HCT116 (cell line): ENCODE results near the gene SNAPC2. TPM values are rescaled to one million over a fixed set of nuclear protein-coding genes. Genes with fewer than 3 reads are reported as not detected.

Experiments
- ATAC-seq: fragments of 200-7000 bp; cut with Tn5 transposase; 2 replicates; pipeline ENCODE4 v1.9.1; 2020; ENCODE audit warnings: mild to moderate bottlenecking, moderate library complexity
- BruUV-seq: library from RNA; stranded (reverse); fragments of 400-500 nt; replicated peaks from 2 replicates; lab custom pipeline; 2021; lab: Mats Ljungman, UMichigan
- CTCF ChIA-PET: fragments of 300-600 bp; sonication (Branson Sonifier 250); formaldehyde crosslinking; loops from one replicate; lab custom pipeline; 2021; ENCODE audit warnings: antibody characterized with exemption; lab: Charles Lee
- POLR2A ChIA-PET: fragments of 300-600, 350-600 bp; sonication (Branson Sonifier 250); formaldehyde crosslinking; loops from one replicate; lab custom pipeline; 2021; ENCODE audit warnings: antibody characterized with exemption; lab: Charles Lee
- RAD21 ChIA-PET, 2 experiments: fragments of 300-600 bp; sonication (Branson Sonifier 250); formaldehyde crosslinking; loops; one replicate each; lab custom pipeline; 2023; ENCODE audit warnings: low total read pairs in 2 of 2; ENCODE audit not compliant: uncharacterized antibody in 2 of 2, unreplicated experiment in 2 of 2, low non-redundant PET in 1 of 2; lab: Charles Lee
- DNase-seq: peaks from one replicate; pipeline ENCODE4 v3.0.0-alpha.2; 2010; ENCODE audit warnings: low read depth, low spot score
- H2AFZ ChIP-seq: fragments of 200-600 bp; shearing (Covaris generic), sonication (generic); 2 replicates; pipeline ENCODE4 v1.6.1; 2017; ENCODE audit warnings: low read depth, mixed run types, mixed read lengths, antibody characterized with exemption, low read length; ENCODE audit not compliant: poor library complexity, severe bottlenecking
- H3K27ac ChIP-seq: 2 replicates; pipeline ENCODE4 v1.5.1; 2012; ENCODE audit warnings: low read depth, low read length
- H3K27me3 ChIP-seq: fragments of 200-600 bp; sonication (generic); 2 replicates; pipeline ENCODE4 v1.6.1; 2016; ENCODE audit warnings: mixed run types, low read length, mixed read lengths; ENCODE audit not compliant: insufficient read depth
- H3K36me3 ChIP-seq, 2 experiments: fragments of 200-500 bp in 1 of 2; fragments of 200-600 bp in 1 of 2; sonication (Bioruptor generic) in 1 of 2; sonication (generic) in 1 of 2; 2 replicates each; pipeline versions ENCODE4 v1.5.1 to v1.6.1; 2014 to 2016; ENCODE audit warnings: low read length in 2 of 2, inconsistent platforms in 1 of 2, mixed read lengths in 1 of 2, mixed run types in 1 of 2; ENCODE audit not compliant: insufficient read depth in 2 of 2, control insufficient read depth in 1 of 2
- H3K4me1 ChIP-seq, 2 experiments: fragments of 200-600 bp in 1 of 2; sonication (generic) in 1 of 2; 2 replicates each; pipeline versions ENCODE4 v1.5.1 to v1.6.1; 2012 to 2017; ENCODE audit warnings: low read length in 2 of 2, inconsistent platforms in 1 of 2, mild to moderate bottlenecking in 1 of 2, mixed read lengths in 1 of 2, mixed run types in 1 of 2, moderate library complexity in 1 of 2; ENCODE audit not compliant: insufficient read depth in 2 of 2, control insufficient read depth in 1 of 2
- H3K4me2 ChIP-seq: fragments of 200-600 bp; sonication (generic); 2 replicates; pipeline ENCODE4 v1.6.1; 2017; ENCODE audit warnings: mixed run types, low read length, mixed read lengths
- H3K4me3 ChIP-seq, 2 experiments: fragments of 200-600 bp in 1 of 2; sonication (generic) in 1 of 2; replicated peaks in 1 of 2; 2 replicates each; pipeline ENCODE4 v1.5.1; 2011 to 2016; ENCODE audit warnings: low read length in 2 of 2, control low read depth in 1 of 2, low read depth in 1 of 2, mild to moderate bottlenecking in 1 of 2, mixed read lengths in 1 of 2, mixed run types in 1 of 2
- H3K79me2 ChIP-seq: fragments of 200-600 bp; sonication (generic); 2 replicates; pipeline ENCODE4 v1.6.1; 2017; ENCODE audit warnings: mild to moderate bottlenecking, mixed run types, low read length, moderate library complexity, mixed read lengths; ENCODE audit not compliant: insufficient read depth
- H3K9ac ChIP-seq: fragments of 200-600 bp; sonication (generic); 2 replicates; pipeline ENCODE4 v1.6.1; 2016; ENCODE audit warnings: low read length, mixed read lengths
- H3K9me2 ChIP-seq: fragments of 200-600 bp; sonication (generic), shearing (Covaris generic); 2 replicates; pipeline ENCODE4 v1.6.1; 2017; ENCODE audit warnings: mixed run types, mild to moderate bottlenecking, moderate library complexity; ENCODE audit not compliant: insufficient read depth
- H3K9me3 ChIP-seq, 2 experiments: fragments of 200-500 bp in 1 of 2; fragments of 200-600 bp in 1 of 2; sonication (Bioruptor generic) in 1 of 2; sonication (generic) in 1 of 2; 2 replicates each; pipeline ENCODE4 v1.6.1; 2014 to 2017; ENCODE audit warnings: low read length in 2 of 2, mixed read lengths in 2 of 2, inconsistent platforms in 1 of 2, low read depth in 1 of 2, mild to moderate bottlenecking in 1 of 2, mixed run types in 1 of 2, moderate library complexity in 1 of 2; ENCODE audit not compliant: control insufficient read depth in 1 of 2, insufficient read depth in 1 of 2
- H4K20me1 ChIP-seq: fragments of 200-600 bp; sonication (generic), shearing (Covaris generic); 2 replicates; pipeline ENCODE4 v1.6.1; 2017; ENCODE audit warnings: mixed run types, mild to moderate bottlenecking, moderate library complexity; ENCODE audit not compliant: insufficient read depth
- CEBPB ChIP-seq: IDR thresholded peaks from 2 replicates; pipeline ENCODE4 v1.6.1; 2012; ENCODE audit warnings: low read depth
- EGR1 ChIP-seq: IDR thresholded peaks from 2 replicates; pipeline ENCODE4 v1.6.1; 2012; ENCODE audit warnings: low read depth
- ELF1 ChIP-seq: IDR thresholded peaks from 2 replicates; pipeline ENCODE4 v1.6.1; 2012; ENCODE audit warnings: low read depth, borderline replicate concordance
- EZH2 ChIP-seq: fragments of 200-600 bp; sonication (generic); IDR thresholded peaks from 2 replicates; pipeline ENCODE4 v1.6.1; 2017; ENCODE audit warnings: antibody characterized with exemption, mixed run types
- EZH2phosphoT487 ChIP-seq: fragments of 200-600 bp; IDR thresholded peaks from 2 replicates; pipeline ENCODE4 v1.6.1; 2018; ENCODE audit warnings: antibody characterized with exemption, borderline replicate concordance
- JUND ChIP-seq: IDR thresholded peaks from 2 replicates; pipeline ENCODE4 v1.6.1; 2012
- POLR2A ChIP-seq: IDR thresholded peaks from 2 replicates; pipeline ENCODE4 v1.7.0; 2011; ENCODE audit warnings: borderline replicate concordance; ENCODE audit not compliant: insufficient read depth, insufficient read length; ENCODE audit errors: extremely low read depth
- POLR2AphosphoS5 ChIP-seq: IDR thresholded peaks from 2 replicates; pipeline ENCODE4 v1.6.1; 2011; ENCODE audit warnings: mild to moderate bottlenecking, low read depth, low read length, moderate library complexity
- SIN3A ChIP-seq: IDR thresholded peaks from 2 replicates; pipeline ENCODE4 v1.6.1; 2012; ENCODE audit warnings: low read depth
- SP1 ChIP-seq: IDR thresholded peaks from 2 replicates; pipeline ENCODE4 v1.6.1; 2012; ENCODE audit warnings: low read depth
- TCF7L2 ChIP-seq: IDR thresholded peaks from 2 replicates; pipeline ENCODE4 v1.7.0; 2011; ENCODE audit warnings: borderline replicate concordance, inconsistent platforms; ENCODE audit not compliant: insufficient read depth, insufficient read length; ENCODE audit errors: extremely low read depth
- ZFX ChIP-seq: fragments of 450-650 bp; IDR thresholded peaks from 2 replicates; pipeline ENCODE4 v1.6.1; 2017
- ZNF274 ChIP-seq: fragments of 200-500 bp; sonication (Bioruptor generic); IDR thresholded peaks from 2 replicates; pipeline ENCODE4 v1.6.1; 2014; ENCODE audit warnings: mild to moderate bottlenecking, low read depth, low read length, inconsistent platforms
- intact Hi-C: fragments of 100-400 bp; cut with micrococcal nuclease; formaldehyde crosslinking; loops from 2 replicates; pipeline ENCODE4 v1.10.0; 2022
- total RNA-seq: library from RNA; stranded (reverse); gene quantifications from one replicate; pipeline ENCODE4 v1.2.1, GENCODE V29; 2021; ENCODE audit not compliant: unreplicated experiment
- TF ChIP-seq, protein P1 (sequence below): IDR thresholded peaks from 2 replicates; pipeline ENCODE4 v1.6.1; 2011; ENCODE audit warnings: mild to moderate bottlenecking, low read length, moderate library complexity; ENCODE audit not compliant: insufficient replicate concordance; ENCODE audit errors: extremely low read depth
- TF ChIP-seq, protein P2 (sequence below): IDR thresholded peaks from 2 replicates; pipeline ENCODE4 v1.6.1; 2012; ENCODE audit warnings: low read depth
- TF ChIP-seq, protein P3 (sequence below): IDR thresholded peaks from 2 replicates; pipeline ENCODE4 v1.6.1; 2012
- TF ChIP-seq, protein P4 (sequence below), 3 experiments: fragments of 200-600 bp in 1 of 3; sonication (generic) in 1 of 3; IDR thresholded peaks in 2 of 3; conservative IDR thresholded peaks in 1 of 3; 2 replicates each; pipeline ENCODE4 v1.5.1; 2012 to 2017; ENCODE audit warnings: low read depth in 2 of 3, low read length in 2 of 3, antibody characterized with exemption in 1 of 3, borderline replicate concordance in 1 of 3, control low read depth in 1 of 3, mild to moderate bottlenecking in 1 of 3, mixed read lengths in 1 of 3, mixed run types in 1 of 3, moderate library complexity in 1 of 3; ENCODE audit not compliant: insufficient read depth in 1 of 3

SNAPC2 gene
- total RNA-seq, 1 experiment from 2014 or later = 42.9 TPM

DNA sequence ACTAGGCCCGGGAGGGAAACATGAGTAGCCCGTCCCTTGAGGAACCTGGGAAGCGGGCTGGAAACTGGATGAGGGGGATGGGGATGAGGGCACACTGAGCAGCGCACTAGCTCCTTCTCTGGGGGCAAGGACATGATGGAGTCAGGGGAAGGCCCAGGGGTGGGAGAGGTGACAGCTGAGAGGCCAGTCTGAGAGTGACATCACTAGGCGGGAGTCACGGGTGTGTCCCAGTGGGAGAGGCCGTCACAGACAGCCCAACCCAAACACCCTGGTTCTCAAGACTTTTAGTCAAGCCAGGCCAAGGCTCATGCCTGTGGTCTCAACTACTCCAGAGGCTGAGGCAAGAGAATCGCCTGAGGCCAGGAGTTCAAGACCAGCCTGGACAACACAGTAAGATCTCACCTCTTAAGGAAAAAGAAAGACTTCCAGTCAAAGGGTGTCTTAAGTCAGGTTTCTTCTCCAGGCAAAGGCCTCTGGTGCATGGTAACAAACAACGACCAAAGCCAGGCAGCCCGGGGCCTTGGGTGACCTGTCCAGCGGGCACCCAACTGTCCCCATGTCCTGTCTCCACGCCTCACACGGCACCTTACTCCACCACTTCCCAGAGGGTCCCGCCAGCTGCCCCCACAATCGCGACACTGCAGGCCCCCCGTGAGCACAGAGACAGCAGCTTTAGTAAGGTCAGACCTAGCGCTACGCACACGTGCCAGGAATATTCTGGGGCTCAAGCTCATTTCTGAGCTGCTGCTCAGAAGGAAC, 48.8 kb downstream of the SNAPC2 start:
- no peak overlapping the region for H2AFZ ChIP-seq
- no peaks in the 10 kb centered on the region for H3K9me2 ChIP-seq
- H4K20me1 ChIP-seq = no peaks in the 10 kb centered on the region
- H3K36me3 ChIP-seq = peaks cover 57 to 63% of the 10 kb centered on the region in 2 experiments; a peak in 3 of 4 replicates
- no peaks in the 10 kb centered on the region for H3K9me3 ChIP-seq
- no peaks in the 10 kb centered on the region for H3K4me1 ChIP-seq
- H3K27ac ChIP-seq = no peak overlapping the region
- no peak overlapping the region for H3K9ac ChIP-seq
- H3K4me2 ChIP-seq = no peak overlapping the region
- no peaks in the 10 kb centered on the region for H3K27me3 ChIP-seq
- intact Hi-C loops = no loop called here
- POLR2A ChIA-PET = no interaction called here
- CTCF ChIA-PET = no interaction called here
- TF ChIP-seq, protein P1, sequence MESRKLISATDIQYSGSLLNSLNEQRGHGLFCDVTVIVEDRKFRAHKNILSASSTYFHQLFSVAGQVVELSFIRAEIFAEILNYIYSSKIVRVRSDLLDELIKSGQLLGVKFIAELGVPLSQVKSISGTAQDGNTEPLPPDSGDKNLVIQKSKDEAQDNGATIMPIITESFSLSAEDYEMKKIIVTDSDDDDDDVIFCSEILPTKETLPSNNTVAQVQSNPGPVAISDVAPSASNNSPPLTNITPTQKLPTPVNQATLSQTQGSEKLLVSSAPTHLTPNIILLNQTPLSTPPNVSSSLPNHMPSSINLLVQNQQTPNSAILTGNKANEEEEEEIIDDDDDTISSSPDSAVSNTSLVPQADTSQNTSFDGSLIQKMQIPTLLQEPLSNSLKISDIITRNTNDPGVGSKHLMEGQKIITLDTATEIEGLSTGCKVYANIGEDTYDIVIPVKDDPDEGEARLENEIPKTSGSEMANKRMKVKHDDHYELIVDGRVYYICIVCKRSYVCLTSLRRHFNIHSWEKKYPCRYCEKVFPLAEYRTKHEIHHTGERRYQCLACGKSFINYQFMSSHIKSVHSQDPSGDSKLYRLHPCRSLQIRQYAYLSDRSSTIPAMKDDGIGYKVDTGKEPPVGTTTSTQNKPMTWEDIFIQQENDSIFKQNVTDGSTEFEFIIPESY = no peak
- TF ChIP-seq, protein P2, sequence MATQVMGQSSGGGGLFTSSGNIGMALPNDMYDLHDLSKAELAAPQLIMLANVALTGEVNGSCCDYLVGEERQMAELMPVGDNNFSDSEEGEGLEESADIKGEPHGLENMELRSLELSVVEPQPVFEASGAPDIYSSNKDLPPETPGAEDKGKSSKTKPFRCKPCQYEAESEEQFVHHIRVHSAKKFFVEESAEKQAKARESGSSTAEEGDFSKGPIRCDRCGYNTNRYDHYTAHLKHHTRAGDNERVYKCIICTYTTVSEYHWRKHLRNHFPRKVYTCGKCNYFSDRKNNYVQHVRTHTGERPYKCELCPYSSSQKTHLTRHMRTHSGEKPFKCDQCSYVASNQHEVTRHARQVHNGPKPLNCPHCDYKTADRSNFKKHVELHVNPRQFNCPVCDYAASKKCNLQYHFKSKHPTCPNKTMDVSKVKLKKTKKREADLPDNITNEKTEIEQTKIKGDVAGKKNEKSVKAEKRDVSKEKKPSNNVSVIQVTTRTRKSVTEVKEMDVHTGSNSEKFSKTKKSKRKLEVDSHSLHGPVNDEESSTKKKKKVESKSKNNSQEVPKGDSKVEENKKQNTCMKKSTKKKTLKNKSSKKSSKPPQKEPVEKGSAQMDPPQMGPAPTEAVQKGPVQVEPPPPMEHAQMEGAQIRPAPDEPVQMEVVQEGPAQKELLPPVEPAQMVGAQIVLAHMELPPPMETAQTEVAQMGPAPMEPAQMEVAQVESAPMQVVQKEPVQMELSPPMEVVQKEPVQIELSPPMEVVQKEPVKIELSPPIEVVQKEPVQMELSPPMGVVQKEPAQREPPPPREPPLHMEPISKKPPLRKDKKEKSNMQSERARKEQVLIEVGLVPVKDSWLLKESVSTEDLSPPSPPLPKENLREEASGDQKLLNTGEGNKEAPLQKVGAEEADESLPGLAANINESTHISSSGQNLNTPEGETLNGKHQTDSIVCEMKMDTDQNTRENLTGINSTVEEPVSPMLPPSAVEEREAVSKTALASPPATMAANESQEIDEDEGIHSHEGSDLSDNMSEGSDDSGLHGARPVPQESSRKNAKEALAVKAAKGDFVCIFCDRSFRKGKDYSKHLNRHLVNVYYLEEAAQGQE = no peak
- no peak for TF ChIP-seq EZH2
- TF ChIP-seq, protein P3, sequence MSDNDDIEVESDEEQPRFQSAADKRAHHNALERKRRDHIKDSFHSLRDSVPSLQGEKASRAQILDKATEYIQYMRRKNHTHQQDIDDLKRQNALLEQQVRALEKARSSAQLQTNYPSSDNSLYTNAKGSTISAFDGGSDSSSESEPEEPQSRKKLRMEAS = no peak
- TF ChIP-seq SIN3A = no peak
- TF ChIP-seq EZH2phosphoT487 = no peak
- no peak for TF ChIP-seq EGR1
- no peak for TF ChIP-seq ZFX
- TF ChIP-seq POLR2AphosphoS5 = no peak
- no peak for TF ChIP-seq POLR2A
- TF ChIP-seq CEBPB = no peak
- no peak for TF ChIP-seq TCF7L2
- no peak for TF ChIP-seq ZNF274
- TF ChIP-seq SP1 = no peak
- TF ChIP-seq ELF1 = no peak
- TF ChIP-seq, protein P4, sequence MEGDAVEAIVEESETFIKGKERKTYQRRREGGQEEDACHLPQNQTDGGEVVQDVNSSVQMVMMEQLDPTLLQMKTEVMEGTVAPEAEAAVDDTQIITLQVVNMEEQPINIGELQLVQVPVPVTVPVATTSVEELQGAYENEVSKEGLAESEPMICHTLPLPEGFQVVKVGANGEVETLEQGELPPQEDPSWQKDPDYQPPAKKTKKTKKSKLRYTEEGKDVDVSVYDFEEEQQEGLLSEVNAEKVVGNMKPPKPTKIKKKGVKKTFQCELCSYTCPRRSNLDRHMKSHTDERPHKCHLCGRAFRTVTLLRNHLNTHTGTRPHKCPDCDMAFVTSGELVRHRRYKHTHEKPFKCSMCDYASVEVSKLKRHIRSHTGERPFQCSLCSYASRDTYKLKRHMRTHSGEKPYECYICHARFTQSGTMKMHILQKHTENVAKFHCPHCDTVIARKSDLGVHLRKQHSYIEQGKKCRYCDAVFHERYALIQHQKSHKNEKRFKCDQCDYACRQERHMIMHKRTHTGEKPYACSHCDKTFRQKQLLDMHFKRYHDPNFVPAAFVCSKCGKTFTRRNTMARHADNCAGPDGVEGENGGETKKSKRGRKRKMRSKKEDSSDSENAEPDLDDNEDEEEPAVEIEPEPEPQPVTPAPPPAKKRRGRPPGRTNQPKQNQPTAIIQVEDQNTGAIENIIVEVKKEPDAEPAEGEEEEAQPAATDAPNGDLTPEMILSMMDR (IDR thresholded peaks at IDR 0.05 in 2 of 3, conservative IDR thresholded peaks at IDR 0.05 in 1 of 3; ENCODE audit: borderline replicate concordance in 1 of 3, insufficient read depth in 1 of 3, low read depth in 2 of 3, low read length in 2 of 3) = no peak
- TF ChIP-seq JUND = no peak
- no peak overlapping the region for H3K4me3 ChIP-seq
- H3K79me2 ChIP-seq = peaks cover 22% of the 10 kb centered on the region; the same call in 1 of the 2 replicates
- DNase-seq = no peak
- ATAC-seq = no peak
- RAD21 ChIA-PET = no interaction called here
- no TSS peak for BruUV-seq
